AG09309 (cell line): ENCODE data around the gene LAMP5.

ENCODE experiments used
- DNase-seq: peaks from one replicate; pipeline ENCODE4 v3.0.0-alpha.2; 2010; ENCODE audit warnings: low read depth
- H3K4me3 ChIP-seq: 2 replicates; pipeline ENCODE4 v1.5.1; 2011; ENCODE audit warnings: mild to moderate bottlenecking, low read depth, low read length, moderate library complexity; ENCODE audit not compliant: control insufficient read depth
- CTCF ChIP-seq: IDR thresholded peaks from 2 replicates; pipeline ENCODE4 v1.5.1; 2011; ENCODE audit warnings: mild to moderate bottlenecking, low read depth, low read length, inconsistent platforms; ENCODE audit not compliant: insufficient read depth, control insufficient read depth; ENCODE audit errors: missing control alignments

LAMP5 gene

GRCh38 chr20:9520086-9520485 lies 5.7 kb downstream of the LAMP5 start:
- no peak for DNase-seq
- no peak for TF ChIP-seq CTCF
- no peak overlapping the region for H3K4me3 ChIP-seq

GRCh38 chr20:9523636-9524035 lies 9.2 kb downstream of the LAMP5 start:
- DNase-seq = no peak
- no peak overlapping the region for H3K4me3 ChIP-seq
- TF ChIP-seq CTCF = no peak

GRCh38 chr20:9531581-9531980 lies 17.2 kb downstream of the LAMP5 start:
- DNase-seq = no peak
- H3K4me3 ChIP-seq = no peak overlapping the region
- no peak for TF ChIP-seq CTCF

- TF ChIP-seq CTCF = no peak
- no peak overlapping the region for H3K4me3 ChIP-seq
- no peak for DNase-seq
These were observed 17.9 kb downstream of the LAMP5 start for GRCh38 chr20:9532069-9532838.

GRCh38 chr20:9534025-9534424 lies 19.6 kb downstream of the LAMP5 start:
- DNase-seq = no peak
- no peak overlapping the region for H3K4me3 ChIP-seq
- TF ChIP-seq CTCF = no peak

- TF ChIP-seq CTCF = no peak
- H3K4me3 ChIP-seq = no peak overlapping the region
- no peak for DNase-seq
These were observed 21.1 kb downstream of the LAMP5 start for GRCh38 chr20:9535449-9535848.

- no peak for TF ChIP-seq CTCF
- DNase-seq = no peak
- H3K4me3 ChIP-seq = no peak overlapping the region
These were observed 28.8 kb downstream of the LAMP5 start for GRCh38 chr20:9543214-9543613.
